ENCODE measurements around the gene CDKAL1. TPM values are rescaled to one million over a fixed set of nuclear protein-coding genes. Genes with fewer than 3 reads are reported as not detected.

Gene CDKAL1
- total and polyA plus RNA-seq, 2 of the 8 experiments (the other 6 are each of a cell fraction or from before 2014, with no cell fraction given): 8.4 to 24.6 TPM

DNA sequence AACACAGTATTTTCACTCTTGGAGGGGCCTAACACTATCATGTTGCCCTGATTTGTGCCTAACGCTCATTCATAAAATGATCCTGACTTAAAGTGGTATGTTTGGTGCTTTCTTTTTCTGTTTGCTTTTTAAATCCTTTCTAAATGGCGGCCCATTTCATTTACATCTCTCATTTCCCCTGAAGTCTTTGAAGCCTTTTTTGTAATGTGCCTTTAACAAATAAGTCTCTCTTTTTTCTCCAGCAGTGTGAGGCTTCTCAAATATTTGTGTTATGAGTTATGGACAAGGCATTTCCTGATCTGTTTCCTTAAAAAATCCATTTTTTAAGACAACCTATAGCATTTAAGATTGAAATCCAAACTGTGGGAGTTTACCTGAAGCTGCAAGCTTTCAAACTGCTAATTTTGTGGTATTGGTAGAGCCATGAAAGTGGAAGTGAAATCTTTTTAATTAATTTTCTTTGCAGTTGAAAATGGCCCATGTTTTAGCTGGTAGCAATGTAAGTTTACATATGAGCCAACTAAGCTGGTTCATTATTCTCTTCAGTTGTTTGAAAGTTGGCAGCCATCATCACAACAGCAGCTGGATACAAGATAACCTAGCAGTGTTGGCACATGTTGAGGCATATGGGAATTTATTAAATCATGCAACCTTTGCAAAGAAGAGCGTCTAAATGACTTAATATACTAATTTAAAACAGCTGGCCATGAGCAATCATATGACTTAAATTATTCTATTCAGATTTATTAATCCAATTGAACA, 469.7 kb downstream of the CDKAL1 start:
- no peak overlapping the region for H4K91ac ChIP-seq (replicated peaks; ENCODE audit: insufficient read length, low read length)
- no peaks in the 10 kb centered on the region for H3K27me3 ChIP-seq (replicated peaks in 1 of 4; ENCODE audit: control insufficient read depth in 3 of 4, extremely low read depth in 1 of 4, insufficient read depth in 3 of 4, low read length in 3 of 4)
- H3K9me3 ChIP-seq (ENCODE audit: insufficient read depth in 2 of 2, low read depth in 1 of 2, low read length in 1 of 2): no peaks in the 10 kb centered on the region
- H4K5ac ChIP-seq (ENCODE audit: insufficient read length, low read depth, low read length): no peak overlapping the region
- H3K4ac ChIP-seq (replicated peaks; ENCODE audit: insufficient read length, low read depth, low read length): no peak overlapping the region
- no peak overlapping the region for H3K4me2 ChIP-seq (ENCODE audit: insufficient read depth in 1 of 2, low read depth in 2 of 2, low read length in 2 of 2)
- ChIA-PET POLR2A (ENCODE audit: partially characterized antibody) (interaction anchor here (1.5 kb wide), 1 partner anchor 9 kb away, joined by 3 read pairs; no protein-coding TSS in a partner anchor), CTCF (ENCODE audit: partially characterized antibody) (interaction anchor here (1.6 kb wide), 1 partner anchor 9 kb away, joined by 3 read pairs; no protein-coding TSS in a partner anchor)
- DNase-seq (ENCODE audit: low read depth in 1 of 2, low spot score in 2 of 2): no peak
- no peak overlapping the region for H3K4me3 ChIP-seq (ENCODE audit: extremely low read depth in 1 of 4, insufficient read depth in 2 of 4, low read depth in 3 of 4, low read length in 4 of 4)
- no peak overlapping the region for H3K9ac ChIP-seq (replicated peaks in 1 of 4; ENCODE audit: extremely low read depth in 1 of 4, low read depth in 3 of 4, low read length in 3 of 4)
- no peak overlapping the region for H2BK12ac ChIP-seq (ENCODE audit: low read depth, low read length)
- H2AK5ac ChIP-seq (ENCODE audit: low read depth, low read length): no peak overlapping the region
- H4K8ac ChIP-seq (ENCODE audit: extremely low read depth, insufficient read depth, low read length): no peak overlapping the region
- no peak overlapping the region for H3K23ac ChIP-seq (ENCODE audit: insufficient read length)
- H3K4me1 ChIP-seq (replicated peaks in 1 of 4; ENCODE audit: control insufficient read depth in 3 of 4, insufficient read depth in 4 of 4, low read length in 3 of 4): peaks cover 0 to 3% (median 0%) of the 10 kb centered on the region in 4 experiments; a peak in 1 of 7 replicates
- no peaks in the 10 kb centered on the region for H3K36me3 ChIP-seq (ENCODE audit: control insufficient read depth in 2 of 4, insufficient read depth in 4 of 4, low read length in 3 of 4)
- no peak overlapping the region for H3K14ac ChIP-seq (ENCODE audit: insufficient read length)
- H2BK15ac ChIP-seq (ENCODE audit: low read length): no peak overlapping the region
- H3K23me2 ChIP-seq (ENCODE audit: low read depth, low read length): no peaks in the 10 kb centered on the region
- H2BK5ac ChIP-seq (ENCODE audit: low read depth, low read length): no peak overlapping the region
- H3K79me2 ChIP-seq (ENCODE audit: control insufficient read depth in 1 of 2, insufficient read depth in 2 of 2, low read length in 2 of 2): no peaks in the 10 kb centered on the region
- WGBS, 2 experiments (ENCODE audit: extremely low coverage in 1 of 2, insufficient coverage in 1 of 2, insufficient read length in 1 of 2, insufficient replicate concordance in 2 of 2, low coverage in 1 of 2, low lambda C conversion rate in 2 of 2, missing lambda C conversion rate in 1 of 2): 84% methylated on average over 3 of the region's 3 CpGs; no CpG with 5 or more reads in 1 of the 2 experiments
- H3K79me1 ChIP-seq (ENCODE audit: low read depth, low read length): no peaks in the 10 kb centered on the region
- H3K18ac ChIP-seq (ENCODE audit: extremely low read depth, low read length): no peak overlapping the region
- TF ChIP-seq SIRT6 (IDR thresholded peaks at IDR 0.05; ENCODE audit: low read length) (no peak), SP2 (IDR thresholded peaks at IDR 0.05; ENCODE audit: low read length) (no peak), HDAC2 (IDR thresholded peaks at IDR 0.05; ENCODE audit: borderline replicate concordance in 1 of 2, low read depth in 2 of 2, low read length in 2 of 2) (no peak), SAP30 (IDR thresholded peaks at IDR 0.05; ENCODE audit: insufficient read depth, insufficient replicate concordance, low read length) (no peak), ASH2L (IDR thresholded peaks at IDR 0.05; ENCODE audit: low read length) (no peak), KDM5A (IDR thresholded peaks at IDR 0.05; ENCODE audit: low read length) (no peak)
- no peak overlapping the region for H2BK120ac ChIP-seq (replicated peaks; ENCODE audit: low read depth, low read length)
- H2BK20ac ChIP-seq (ENCODE audit: low read length): no peak overlapping the region
- H2AFZ ChIP-seq (ENCODE audit: low read length): no peak overlapping the region
- no peak overlapping the region for H3K27ac ChIP-seq (ENCODE audit: low read depth, low read length)
- H3K56ac ChIP-seq (replicated peaks; ENCODE audit: insufficient read length, low read depth, low read length): no peak overlapping the region
- H4K20me1 ChIP-seq (replicated peaks in 1 of 2; ENCODE audit: control insufficient read depth in 1 of 2, insufficient read depth in 2 of 2, low read length in 2 of 2): no peaks in the 10 kb centered on the region
- no peak for FAIRE-seq

Measured in H1 (cell line).